GM21619 (cell line): Measurements from ENCODE around the gene JAKMIP3.
"Not testable (repeated sequence)": the region's sequence is repeated elsewhere in the genome, so short reads cannot be mapped to it uniquely, and the experiment has no call there.

ENCODE experiments used
- ATAC-seq: cut with Tn5 transposase; IDR thresholded peaks from one replicate; pipeline ENCODE4 v1.9.1; 2021; ENCODE audit not compliant: unreplicated experiment

JAKMIP3 gene

GRCh38 chr10:132064082-132064755, 1.5 kb upstream of the JAKMIP3 start:
- ATAC-seq: no peak

DNA sequence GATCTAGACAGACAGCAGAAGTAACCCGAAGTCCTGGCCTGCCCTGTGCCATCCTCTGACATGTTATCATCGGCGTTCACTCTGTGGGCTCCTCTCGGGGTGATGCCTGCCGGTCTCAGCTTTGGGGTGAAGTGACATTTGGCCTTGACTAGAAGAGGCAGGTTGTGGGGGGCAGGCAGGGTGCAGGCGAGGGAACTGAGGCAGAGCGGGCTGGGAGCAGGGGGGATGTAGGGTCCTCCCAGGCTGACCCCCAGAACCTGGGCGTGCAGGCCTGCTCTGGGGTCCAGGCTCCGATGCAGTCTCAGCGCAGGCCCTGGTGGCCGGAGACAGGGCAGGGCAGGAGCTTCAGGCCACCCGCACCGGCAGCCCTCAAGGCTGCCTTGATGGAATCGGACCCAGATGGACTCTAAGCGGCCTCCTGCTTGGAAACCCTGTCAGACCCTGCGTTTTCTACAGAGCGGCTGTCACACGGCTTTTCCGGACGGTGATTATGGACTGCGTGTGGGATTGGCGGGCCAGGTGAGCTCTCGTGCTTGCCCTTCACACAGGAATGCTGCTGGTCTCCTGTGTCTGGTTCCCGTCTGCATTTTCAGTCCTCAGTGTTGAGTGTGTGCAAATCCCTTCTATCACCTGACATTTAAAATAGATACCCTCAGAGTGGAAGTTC, 842 bp upstream of the JAKMIP3 start:
- ATAC-seq: no peak

GRCh38 chr10:132066186-132066585, 440 bp downstream of the JAKMIP3 start:
- ATAC-seq: no peak

- no peak for ATAC-seq
These were observed 1.1 kb downstream of the JAKMIP3 start for GRCh38 chr10:132066812-132067211.

DNA sequence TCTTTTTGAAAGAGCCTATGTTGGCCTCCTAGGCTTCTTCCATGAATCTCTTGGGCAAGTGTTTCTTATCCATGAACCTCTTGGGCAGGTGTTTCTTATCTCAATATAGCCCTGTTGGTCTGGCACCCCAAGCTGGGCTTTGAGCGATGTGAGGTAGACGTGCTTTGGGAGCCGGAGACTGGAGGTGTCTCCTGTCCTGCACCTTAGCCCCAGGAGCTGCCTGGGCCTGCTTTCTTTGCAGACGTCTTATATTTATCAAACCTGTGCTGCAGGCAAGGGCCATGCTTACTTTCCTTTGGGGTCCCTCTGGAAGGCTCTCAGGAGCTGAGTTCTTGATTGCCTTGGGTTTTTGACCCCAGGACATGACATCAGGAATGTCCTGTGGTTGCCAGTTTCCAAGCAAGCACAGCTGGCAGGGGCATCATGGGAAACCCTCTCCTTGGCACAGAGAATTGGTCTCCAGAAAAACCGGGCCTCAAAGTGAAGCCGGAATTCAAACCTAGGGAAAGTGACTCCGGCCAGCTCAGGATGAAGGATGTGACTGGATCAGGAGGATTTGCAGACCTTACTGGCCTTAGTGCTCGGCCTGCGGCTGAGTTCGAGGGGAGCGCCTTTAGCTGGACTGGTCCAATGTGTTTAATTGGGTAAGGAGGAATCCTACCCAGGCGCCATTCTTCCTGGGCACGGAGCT, 2.8 kb downstream of the JAKMIP3 start:
- ATAC-seq: no peak

DNA sequence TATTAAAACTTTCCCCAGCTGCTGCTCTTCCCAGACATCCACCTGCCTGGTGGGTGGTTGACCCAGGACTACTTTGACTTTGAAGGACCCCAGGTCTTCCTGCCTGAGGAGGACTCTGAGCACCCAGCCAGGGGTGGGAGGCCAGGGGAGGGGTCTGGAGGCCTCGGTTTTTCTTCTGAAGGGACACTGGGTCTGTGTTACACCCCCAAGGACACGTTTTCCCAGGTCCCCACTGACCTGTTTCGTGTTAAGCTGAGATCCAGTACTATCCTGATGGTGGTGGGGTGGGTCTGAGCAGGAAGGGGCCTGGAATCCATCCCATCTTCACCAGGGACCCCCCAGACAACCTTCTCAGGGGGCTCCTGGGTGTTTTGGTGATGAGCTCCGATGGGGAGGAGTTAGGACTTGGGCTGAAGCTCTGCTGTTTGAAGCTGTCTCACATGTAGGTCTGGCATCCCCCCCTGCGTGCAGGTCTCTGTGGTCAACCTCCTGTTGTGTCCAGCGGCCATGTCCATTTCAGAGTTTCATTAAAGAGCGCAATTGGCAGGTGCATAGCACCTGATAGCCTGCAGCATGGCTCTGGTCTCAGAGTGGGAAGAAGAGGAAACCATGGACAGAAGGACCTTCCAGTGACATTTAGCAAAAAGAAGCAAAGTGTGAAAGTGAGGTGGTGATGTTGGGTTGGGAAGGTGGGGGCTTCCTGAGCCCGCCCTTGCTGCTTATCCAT, 3.5 kb downstream of the JAKMIP3 start:
- ATAC-seq: no peak

DNA sequence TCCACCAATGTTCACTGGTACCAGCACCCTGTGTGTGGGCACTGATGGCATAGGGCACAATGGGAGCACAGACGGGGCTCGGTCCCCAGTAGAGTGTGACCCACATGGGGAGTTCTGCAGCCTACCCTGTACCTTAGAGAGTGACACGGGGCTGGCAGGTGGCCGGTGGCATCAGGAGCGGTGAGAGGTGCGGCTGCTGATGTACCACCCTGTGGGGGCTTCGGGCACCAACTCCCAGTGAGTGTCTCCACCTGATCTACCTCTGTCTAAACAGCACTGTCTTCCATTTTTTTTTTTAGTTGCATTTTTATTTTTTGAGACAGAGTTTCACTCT, 4.1 kb downstream of the JAKMIP3 start:
- no peak for ATAC-seq

- ATAC-seq: no peak
These were observed 5.0 kb downstream of the JAKMIP3 start for GRCh38 chr10:132070724-132071123.

DNA sequence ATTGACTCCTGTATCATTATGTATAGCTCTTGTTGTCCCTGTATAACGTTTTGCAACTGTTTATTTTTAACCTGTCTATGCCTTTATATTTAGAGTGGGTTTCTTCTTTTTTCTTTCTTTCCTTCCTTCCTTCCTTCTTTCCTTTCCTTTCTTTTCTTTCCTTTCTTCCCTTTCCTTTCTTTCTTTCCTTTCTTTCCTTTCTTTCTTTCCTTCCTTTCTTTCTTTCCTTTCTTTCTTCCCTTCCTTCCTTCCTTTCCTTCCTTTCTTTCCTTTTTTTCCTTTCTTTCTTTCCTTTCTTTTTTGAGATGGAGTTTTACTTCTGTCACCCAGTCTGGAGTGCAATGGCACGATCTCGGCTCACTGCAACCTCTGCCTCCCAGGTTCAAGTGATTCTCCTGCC, 5.9 kb downstream of the JAKMIP3 start:
- ATAC-seq: no peak

- no peak for ATAC-seq
These were observed 10.3 kb downstream of the JAKMIP3 start for GRCh38 chr10:132075909-132076577.

DNA sequence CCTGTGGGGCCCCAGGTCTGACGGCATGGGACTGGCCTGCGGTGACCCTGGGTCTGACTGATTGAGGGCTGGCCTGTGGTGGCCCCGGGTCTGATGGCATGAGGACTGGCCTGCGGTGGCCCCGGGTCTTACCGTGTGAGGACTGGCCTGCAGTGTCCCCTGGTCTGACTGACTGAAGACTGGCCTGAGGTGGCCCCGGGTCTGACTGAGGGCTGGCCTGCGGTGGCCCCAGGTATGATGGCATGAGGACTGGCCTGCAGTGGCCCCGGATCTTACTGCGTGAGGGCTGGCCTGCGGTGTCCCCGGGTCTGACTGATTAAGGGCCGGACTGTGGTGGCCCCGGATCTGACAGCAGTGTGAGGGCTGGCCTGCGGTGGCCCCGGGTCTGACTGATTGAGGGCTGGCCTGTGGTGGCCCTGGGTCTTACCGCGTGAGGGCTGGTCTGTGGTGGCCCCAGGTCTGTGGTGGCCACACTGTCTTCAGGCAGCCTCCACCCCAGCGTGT, 10.9 kb downstream of the JAKMIP3 start:
- ATAC-seq: no peak

DNA sequence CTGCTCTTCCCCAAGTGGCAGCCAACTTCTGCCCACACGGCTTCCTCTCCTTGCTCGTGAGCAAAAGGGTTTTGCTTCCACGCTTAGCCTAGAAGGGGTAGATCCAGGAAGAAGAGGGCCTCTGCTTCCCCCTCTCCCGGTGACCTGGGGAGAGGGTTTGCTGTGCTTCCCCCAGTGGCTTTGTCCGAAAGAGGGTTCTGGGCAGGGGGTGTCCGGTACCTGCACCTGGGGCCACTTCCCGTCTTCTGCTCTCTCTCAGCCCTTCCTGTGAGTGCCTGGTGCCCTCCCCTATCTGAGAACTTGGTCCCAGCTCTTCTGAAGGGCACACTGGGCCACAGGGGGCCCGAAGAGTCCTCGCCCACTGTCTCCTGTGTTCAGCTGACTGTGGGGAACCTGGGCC, 11.3 kb downstream of the JAKMIP3 start:
- no peak for ATAC-seq

DNA sequence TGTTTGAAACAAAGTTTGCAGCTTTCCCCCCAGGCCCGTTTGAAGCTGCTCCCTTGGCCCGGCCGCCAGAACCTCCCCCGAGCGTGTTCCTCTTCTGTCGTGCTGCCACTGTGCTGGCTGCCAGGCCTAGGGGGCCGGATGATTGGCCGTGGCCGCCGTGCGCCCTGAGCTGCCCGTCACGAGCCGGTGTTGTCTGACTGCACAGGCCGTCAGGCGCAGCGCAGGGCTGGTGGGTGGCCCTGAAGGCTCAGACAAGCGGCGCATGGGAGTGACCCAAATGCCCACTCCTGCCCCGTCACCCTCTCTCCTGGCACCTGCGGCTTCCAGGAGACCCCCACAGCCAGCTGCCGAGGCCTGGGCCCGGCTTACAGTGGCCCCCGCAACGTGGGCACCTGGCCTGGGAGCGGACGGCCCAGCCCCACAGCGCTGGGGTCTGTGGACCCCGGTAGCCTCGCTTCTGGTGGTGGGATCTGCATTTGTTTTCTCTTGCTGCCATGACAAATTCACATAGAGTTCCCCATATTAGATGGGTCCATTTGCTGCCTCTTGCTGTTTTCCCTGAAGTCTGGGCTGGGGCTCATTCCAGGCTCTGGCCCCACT, 13.1 kb downstream of the JAKMIP3 start:
- no peak for ATAC-seq

- ATAC-seq: not testable (repeated sequence)
These were observed 18.6 kb downstream of the JAKMIP3 start for GRCh38 chr10:132084384-132084783.

GRCh38 chr10:132093236-132093635, 27.5 kb downstream of the JAKMIP3 start:
- not testable (repeated sequence) for ATAC-seq

GRCh38 chr10:132094581-132095234, 29.0 kb downstream of the JAKMIP3 start:
- no peak for ATAC-seq

GRCh38 chr10:132095403-132096113, 29.8 kb downstream of the JAKMIP3 start:
- ATAC-seq: no peak

DNA sequence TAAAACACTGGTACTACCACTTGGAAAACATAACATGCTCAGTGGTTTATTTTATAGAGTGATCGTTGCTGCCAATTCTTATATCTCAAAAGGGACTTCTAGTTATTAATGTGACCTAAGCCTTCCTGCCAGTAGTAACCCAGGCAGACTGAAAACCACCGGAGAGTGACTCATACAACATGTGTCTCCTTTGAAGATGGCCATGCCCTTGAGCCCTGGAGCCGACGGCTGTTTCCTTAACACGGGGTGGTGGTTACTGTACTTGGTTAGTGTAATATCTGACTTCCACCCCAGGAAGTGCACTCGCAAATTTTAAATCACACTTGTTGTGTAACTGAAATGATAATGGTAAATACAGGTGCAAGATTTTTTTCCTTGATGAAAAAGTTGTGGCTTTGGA, 30.5 kb downstream of the JAKMIP3 start:
- no peak for ATAC-seq

DNA sequence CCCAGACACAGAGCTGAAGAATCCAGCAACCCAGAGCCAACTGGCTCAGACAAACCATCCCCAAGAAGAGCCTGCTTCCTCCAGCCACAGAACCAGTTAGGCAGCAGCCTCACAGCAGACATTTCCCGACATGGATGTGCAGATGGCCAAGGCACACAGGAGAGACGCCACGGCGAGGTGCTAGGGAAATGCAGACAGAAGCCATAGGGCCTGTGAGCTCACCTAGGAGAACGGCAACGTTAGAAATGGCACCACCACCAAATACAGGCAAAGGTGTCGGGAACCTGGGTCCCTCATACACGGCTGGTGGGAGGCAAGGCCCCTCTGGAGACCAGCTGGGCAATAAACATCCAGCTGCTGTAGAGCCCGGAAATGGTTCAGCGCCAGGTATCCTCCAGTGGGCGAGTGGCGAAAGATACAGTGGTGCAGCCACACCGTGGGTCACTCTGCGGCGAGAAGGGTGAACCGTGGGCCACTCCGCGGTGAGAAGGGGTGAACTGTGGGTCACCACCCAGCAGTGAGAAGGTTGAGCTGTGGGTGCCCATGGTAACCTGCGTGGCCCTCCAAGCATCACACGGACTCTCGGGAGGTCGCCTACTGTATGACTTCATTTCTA, 31.2 kb downstream of the JAKMIP3 start:
- no peak for ATAC-seq
